LHCN-M2 (cell line): Measurements from ENCODE around the gene CCDC149. TPM values are rescaled to one million over a fixed set of nuclear protein-coding genes. Genes with fewer than 3 reads are reported as not detected.

Experiments used
- DNase-seq: peaks from one replicate; pipeline ENCODE4 v3.0.0-alpha.2; 2012; ENCODE audit warnings: low read depth
- total RNA-seq: library from RNA; depleted of rRNA; stranded (reverse); fragments of >200 nt; gene quantifications from 2 replicates; pipeline ENCODE4 v1.2.3, GENCODE V29; 2014

CCDC149 gene
- total RNA-seq, 1 experiment from 2014 or later: 3.0 TPM

DNA sequence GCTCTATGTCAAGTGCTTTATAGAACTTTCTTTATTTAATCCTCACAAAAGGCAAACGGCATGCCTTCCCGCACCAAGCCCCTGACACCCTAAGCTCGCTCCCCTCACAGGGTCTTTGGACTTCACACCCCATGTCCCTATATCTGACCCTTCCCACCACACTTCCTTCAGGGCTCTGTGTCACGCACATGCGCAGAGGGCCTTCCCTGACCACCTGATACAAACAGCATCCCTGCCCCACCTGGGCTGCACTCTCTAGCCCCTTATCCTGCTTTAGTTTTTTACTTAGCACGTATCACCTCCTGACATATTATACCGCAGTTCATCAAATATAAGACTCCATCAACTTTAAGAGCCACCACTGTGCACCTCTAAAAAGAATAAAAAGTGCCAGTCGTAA lies 67.7 kb downstream of the CCDC149 start:
- DNase-seq: no peak

DNA sequence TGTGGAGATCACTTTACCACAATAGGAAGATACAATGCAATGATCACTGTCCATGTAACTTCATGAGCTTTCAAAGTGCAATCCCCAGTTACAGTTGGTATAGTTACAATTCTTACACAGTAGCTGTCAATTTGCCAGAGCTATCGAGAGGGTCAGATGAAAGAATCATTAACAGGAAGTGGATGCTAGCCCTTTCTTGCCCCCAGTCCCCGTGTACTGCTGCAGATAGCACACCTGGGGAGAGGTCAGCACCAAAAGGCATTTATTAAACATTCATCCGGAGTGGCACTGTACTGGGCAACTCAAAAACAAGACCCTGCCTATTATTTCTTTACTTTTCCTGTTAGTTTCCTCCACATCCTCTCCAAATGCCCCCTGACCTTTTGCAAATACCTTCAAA lies 69.7 kb downstream of the CCDC149 start:
- DNase-seq: no peak

DNA sequence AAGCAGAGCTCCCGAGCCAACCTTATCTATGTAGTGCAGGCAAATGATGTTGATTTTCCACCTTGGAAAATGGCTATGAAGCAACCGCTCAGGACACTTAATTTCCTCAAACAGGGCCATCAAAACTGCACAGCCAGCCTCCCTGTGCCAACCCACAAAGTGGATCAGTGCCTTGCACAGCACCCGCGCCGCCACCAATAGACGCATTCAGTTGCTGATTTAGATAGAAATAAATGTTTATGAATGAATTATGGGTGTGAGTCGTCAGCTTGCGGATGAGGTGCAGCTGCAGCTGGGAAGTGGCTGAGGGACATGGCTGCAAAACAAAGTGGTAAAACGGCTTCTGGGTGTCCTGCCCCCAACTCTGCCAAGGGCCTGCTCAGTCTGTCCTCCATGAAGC lies 70.5 kb downstream of the CCDC149 start:
- DNase-seq: no peak

DNA sequence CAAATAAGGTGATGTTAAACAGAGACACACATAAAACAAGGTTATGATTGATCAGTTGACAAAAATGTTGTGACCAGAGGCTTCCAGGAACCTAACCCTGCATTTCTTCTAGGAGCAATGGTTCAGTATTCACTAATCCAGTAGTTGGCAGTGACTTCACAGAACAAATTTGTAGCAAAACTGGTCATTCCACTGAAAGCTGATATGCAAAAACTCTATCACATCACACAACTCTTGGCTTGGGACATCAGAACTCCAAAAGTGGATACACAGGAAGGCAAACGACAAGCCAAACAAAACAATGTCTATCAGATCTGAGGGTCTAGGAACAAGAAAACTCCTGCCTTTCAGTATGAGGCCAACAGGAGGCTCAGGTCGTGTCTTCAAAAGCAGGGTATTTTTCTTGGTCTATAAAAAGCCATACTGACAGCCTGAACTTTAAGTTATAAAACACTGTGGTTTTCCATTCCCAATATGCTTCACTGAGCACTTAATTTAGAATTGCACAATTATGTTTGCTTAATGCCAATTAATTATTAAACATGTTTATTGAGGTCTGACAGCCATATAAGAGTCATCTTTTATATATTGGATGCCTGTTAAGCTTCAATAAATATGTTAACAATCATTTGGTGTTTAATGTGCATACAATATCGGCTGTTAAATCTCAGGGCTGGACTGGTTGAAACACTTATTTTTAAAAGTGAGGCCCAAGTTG lies 71.9 kb downstream of the CCDC149 start:
- no peak for DNase-seq

DNA sequence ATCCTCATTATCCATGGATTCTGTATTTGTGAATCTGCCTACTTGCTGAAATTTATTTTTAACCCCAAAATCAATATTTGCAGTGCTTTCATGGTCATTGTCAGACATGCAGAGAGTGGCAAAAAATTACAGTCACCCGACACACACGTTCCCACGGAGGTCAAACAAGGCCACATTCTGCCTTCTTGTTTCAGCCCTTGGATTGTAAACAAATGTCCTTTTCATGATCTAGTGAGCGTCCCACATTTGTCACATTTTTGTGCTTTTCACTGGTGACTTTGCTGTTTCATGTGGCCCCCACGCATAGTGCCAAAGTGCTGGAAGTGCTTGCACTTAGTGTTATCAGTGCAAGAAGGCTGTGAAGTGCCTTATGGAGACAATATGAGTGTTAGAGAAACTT lies 72.5 kb downstream of the CCDC149 start:
- no peak for DNase-seq

DNA sequence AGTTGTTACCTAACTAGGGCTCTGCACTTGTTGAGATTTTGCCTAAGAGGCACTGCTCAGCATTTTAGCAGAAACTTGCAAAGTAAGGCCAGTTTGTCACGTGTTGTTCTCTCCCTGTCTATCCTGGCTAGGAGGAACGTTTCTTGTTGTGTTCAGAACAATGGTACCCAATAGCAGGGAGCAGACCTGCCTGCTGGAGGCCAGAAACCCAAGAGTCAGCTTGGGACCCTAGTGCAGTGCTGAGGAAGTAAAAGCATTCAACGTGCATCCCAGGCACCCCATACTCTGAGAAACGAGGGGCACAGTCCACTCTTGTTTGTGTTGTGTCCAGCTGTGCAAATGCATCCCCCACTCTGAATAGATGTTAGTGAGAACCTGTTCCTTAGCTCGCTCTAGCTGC lies 75.1 kb downstream of the CCDC149 start:
- DNase-seq: no peak

DNA sequence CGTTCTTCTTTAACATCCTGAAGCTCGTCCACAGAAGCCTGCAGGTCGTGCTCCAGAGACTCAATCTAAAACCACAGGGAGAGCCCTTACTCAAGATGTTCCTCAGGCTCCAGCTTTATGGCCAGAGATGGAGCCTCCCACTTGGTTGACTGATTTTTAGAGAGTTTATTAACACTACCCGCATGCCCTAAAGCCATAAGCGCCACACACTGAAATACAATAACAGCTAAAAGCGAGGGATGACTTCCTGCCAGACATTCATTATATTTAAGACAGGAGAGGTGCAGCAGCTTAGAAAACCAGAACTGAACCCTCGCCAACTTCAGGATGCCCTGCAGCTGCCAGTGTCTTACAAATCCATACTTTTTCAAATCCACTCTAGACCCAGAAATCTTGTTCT lies 75.5 kb downstream of the CCDC149 start:
- no peak for DNase-seq

DNA sequence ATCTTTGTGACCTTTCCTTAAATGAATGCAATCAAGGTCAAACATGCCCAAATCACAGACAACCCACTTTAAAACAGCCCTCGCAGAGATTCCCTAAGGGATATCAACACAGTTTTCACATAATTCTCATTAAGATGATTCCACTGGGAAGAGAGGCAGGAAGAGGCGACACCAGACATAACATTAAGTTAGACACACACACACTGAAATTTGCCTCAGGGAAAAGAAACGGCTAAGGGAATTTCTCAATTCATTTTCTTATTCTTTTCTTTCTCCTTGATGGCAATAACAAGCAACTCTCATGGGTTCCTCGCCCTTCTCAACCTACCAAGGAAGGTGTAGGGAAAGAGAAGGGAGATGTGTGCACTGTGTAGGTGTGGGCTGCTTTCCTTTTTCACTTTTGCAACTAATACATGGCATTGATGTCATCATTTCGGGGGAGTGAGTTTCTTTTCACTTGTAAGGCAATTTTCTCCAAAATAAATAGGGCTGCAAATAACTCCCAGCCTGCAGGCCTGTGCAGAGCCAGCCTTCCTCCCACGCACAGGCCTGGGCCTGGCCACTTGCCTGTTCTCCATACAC lies 76.1 kb downstream of the CCDC149 start:
- no peak for DNase-seq

DNA sequence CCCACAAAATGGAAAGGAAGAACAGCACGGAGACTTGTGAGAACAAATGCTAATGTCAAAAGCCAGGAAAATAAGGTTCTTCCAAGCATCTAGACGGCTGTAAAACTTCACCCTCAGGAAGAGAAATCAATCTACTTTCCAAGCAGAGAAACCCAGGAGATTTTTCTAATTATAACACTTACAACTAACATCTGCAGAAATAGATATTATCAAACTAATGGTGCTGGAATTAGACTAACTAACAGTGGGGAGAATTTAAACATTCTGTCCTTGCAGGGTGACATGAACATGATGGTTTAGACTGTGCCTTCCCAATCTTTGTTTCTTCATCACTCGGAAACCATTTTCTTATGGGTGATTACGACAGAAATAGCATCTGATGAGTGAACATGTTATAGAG lies 77.1 kb downstream of the CCDC149 start:
- DNase-seq: no peak

DNA sequence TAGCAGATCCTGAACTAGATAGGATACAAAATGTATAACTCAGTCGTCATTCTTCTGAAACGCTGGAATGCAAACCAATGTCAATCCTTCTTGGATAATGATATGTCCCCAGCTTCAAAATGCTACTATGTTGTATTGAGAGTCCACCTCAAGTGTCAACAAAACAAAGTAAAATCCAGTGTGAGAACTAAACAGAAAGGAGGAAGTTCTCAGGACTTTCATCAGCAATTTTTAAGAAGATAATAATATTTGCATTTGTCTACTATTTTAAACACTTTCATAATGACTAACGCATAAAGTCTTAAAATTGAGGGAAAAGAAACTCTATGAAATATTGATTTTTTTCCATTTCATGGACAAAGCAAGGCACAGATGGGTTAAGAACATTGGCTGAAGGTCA lies 81.2 kb downstream of the CCDC149 start:
- DNase-seq: no peak

DNA sequence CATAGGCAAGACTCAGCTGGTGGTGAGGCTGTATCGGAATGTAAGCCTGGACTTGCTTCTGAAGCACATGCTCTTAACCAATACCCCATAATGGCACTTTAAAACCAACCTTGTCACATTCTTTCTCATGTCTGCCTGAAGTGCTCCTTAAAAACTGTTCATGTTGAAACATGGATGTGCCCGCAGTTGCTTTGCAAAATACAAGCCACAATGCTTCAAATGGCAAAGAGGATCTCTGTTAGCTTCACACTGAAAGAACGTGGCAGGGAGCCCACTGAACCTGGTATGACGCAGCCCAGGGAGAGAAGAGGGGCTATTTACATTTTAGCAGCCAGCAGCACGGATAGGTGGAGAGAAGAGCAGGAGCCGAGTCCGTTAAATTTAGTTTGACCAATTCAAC lies 88.1 kb downstream of the CCDC149 start:
- DNase-seq: no peak

DNA sequence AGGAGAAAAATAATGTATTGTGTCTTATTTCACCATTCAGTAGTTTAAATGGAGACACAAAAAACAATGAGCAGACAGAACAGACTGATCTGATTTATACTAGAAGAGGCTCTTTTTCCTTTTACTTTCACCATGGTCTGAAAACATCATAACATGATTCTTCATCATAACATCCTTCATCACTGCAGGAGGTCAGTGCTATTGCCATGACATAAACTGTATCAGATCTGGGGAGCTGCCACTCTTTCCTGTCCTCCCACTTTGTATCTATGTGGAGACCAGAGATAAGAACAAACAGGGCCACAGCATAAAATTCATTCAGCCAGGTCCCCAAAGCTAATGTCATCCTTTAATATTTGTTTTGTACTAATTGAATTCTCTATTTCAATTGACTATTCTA lies 92.3 kb downstream of the CCDC149 start:
- no peak for DNase-seq

DNA sequence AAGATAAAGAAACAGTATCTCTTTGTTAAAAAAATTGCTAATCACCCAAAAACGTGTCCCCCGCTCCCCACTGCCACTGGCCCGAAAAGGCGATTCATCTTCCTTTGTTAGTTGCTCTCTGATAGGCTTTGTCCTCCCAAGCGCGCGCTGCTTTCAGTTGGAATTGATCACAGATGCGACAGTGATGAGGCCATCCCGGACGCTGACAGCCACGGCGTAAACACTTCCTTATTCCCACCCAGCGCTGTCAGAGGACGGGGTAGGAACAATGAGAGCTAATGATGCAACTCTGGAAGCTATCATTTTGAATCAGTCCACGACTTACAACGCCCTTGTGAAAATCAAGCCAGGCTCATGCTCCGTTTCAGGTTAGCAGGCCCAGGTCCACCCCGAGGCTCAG lies 96.0 kb downstream of the CCDC149 start:
- DNase-seq: no peak

DNA sequence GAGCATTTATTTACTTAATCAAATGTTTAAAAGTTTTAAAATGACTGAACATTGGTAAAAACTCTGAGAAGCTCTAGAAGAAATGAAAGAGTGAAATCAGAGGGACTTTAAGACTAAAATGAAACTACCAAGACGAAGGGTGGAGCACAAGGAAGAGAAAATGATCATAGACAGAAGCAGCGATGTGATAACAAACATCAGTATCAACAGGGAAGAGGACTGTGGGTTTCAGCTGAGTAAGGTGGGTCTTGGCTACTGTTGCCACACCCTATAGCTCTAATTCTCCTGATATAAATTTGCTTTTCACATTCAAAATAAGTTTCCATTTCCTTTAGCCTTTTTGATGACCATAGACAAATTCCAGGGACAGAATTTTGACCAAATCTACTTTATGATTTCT lies 99.1 kb downstream of the CCDC149 start:
- no peak for DNase-seq

DNA sequence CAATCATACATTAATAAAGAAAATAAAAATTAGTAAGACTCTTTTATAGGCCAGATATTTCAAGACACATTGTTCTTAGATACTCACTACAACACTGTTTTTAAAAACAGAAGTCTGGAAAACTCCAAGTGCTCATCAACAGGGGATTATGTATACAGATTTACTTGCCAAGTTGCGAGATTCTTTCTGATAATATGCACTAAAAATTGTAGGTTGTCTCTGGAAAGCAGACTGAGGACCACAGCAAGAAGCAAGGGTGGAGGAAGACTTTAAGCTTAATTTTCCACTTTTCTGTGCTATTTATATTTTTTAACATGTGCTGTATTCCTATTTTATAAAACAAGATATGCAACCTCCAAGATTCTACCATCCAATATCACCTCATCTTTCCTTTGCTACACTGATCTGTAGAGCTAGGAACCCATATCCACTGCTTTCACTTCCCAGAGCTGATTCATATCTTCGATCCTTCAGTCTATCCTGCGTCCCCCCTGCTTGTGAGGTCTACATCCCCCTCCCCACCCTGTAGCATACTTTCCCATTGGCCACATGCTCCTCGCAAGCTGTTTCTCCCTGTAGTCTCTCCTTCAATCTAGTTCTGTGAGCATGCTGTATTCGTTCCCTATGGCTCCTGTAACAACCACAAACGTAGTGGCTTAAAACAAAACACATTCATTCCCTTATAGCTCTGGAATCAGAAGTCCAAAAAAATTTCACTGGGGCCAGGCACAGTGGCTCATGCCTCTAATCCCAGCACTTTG lies 101.8 kb downstream of the CCDC149 start:
- DNase-seq: no peak

DNA sequence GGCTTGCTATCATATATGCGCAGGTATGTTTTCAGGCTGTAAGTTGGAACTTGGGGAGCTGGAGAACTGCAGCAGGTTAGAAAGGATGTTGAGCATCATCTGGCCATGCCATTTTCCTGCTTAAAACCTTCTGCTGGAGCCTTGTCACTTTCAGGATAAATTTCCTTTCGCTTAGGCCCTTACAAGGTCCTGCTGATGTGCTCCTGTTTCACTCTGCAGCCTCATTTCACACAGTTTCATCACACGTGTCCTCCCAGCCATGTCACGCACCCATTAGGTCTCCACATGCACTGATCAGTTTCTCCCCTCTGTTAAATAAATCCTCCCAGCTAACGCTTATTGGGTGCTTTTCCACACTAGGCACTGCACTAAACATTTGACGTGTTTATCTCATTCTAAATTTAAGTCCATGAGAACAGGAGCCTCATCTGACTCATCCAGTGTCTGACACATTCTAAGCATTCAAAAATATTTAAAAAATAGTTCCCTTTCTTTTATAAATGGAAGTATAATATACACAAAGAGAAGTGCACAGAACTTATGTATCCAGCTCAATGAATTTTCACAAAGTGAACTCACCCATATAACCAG lies 102.9 kb downstream of the CCDC149 start:
- DNase-seq: no peak

DNA sequence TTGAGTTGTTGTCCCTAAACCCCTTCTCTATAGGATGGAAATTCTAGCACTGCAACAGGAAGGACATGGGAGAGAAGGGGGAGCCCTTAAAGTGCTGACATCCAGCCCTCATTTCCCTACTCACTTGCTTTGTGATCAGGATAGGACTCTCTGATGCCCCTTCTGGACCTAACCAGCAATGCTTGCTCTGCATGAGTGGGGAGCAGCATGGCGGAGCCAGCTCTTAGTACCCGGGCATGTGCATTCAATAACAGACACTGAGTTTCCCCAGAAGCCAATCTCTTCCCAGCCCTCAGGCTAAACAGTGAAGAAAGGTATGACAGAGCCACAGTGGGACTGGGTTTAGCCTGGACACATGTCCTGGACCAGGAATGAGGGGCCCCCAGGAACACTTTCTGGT lies 103.5 kb downstream of the CCDC149 start:
- DNase-seq: no peak

DNA sequence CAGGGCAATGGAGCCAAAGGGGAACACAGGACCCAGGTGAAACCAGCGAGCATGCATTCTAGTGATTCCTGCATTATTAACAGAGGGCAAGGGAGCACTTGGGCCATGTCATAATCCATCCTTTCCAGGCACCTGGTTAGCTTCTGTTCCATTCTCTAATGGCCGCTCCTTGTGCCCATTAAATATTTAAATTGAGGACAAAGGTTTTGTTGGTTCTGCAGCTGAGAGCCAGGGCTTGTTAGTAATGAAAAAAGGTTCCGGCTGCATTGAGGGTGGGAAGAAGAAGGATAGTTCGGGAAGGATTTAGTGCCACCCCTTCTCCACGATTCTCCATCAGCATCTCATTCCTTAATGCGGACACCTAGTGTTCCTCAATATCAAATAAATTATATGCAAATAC lies 103.9 kb downstream of the CCDC149 start:
- no peak for DNase-seq

DNA sequence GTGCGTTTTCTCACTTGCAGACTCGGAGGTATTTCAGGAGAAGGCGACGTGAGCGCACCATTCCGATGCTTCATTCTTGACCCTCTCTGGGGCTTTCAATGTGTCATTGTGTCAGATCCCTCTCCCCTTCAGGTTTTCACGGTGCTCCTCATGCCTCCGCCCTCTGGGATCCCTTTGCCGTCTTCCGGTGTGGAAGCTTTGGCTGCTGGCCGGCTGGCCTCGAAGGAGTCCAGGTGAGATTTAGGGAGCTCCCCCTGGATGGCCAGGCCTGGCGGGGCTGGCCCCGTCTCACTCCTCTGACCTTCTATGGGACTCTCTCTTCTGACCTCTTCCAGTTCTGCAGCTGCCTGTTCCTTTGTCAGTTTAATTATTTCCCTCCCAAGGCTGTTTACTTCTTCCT lies 104.6 kb downstream of the CCDC149 start:
- no peak for DNase-seq

DNA sequence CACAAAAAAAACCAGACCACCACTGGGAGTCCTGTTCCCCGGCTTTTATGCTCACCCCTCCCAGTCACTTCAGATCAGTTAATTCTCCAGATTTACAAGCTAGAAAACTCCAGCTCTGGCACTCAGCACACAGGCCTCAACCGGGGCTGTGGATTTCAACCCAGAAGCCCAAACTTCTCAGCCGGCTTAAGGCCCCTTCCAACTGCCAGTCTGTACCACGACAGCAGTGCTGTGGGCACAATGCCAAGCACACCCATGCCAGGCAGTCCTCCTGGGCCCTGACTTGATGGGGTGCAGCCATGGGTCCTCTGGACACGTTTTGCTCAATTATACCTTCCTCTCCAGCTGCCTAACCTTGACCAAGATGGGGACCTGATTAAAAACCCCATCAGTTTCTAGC lies 105.2 kb downstream of the CCDC149 start:
- DNase-seq: no peak

DNA sequence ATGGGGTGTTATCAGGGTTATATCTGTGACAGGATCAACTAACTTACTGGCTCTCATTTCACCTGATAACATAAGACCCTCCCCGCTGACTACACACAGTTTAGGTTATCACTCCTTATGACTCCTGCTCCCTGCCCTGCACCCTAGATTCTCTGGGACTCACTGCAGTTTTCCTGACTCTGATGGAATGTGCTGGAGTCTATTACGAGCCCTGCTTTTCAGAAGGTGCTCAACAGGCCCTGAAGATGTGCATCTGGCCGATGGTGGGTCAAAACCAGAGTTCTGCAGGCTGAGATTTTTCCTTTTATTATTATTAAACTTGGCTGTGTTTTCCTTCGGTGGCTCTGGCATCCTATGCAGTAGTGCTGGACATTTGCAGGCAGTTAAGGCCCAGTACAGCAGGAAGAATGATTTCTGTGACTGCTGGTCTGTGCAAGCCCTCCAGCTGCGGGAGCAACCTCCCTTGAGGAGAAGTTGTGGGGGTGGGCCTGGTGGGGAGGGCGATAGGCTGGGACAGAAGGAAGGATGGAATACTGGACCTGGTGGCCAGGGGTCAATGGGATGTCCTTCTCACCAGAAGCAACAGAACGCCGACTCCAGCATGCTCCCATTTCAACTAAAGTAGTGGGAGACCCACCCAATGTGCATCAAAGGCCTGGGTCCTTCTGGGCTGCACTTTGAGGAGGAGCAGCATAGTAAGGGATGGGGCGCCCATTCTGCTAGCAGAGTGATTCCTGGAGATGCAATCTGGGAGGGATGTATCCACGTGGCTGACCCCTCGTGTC lies 106.4 kb downstream of the CCDC149 start:
- DNase-seq: no peak

DNA sequence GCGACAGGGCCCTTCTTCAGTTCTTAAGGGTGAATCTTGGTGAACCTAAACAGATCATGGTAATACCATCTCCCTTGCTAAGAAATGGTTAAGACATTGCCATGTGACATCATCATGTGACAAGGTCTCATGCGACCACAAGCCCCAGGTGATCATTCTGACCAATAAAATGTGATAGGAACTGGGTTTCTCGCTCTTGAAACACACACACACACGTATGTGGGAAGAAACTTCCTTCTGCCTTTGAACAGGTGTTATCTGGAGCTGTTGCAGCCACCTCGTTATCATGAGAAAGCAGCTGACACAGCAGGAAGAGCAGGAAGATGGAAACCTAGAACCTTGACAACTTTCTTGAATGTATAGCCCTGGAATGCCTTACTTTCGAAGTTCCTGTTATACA lies 107.3 kb downstream of the CCDC149 start:
- DNase-seq: no peak
